ENCODE data around the gene PRICKLE4.

Gene PRICKLE4

DNA sequence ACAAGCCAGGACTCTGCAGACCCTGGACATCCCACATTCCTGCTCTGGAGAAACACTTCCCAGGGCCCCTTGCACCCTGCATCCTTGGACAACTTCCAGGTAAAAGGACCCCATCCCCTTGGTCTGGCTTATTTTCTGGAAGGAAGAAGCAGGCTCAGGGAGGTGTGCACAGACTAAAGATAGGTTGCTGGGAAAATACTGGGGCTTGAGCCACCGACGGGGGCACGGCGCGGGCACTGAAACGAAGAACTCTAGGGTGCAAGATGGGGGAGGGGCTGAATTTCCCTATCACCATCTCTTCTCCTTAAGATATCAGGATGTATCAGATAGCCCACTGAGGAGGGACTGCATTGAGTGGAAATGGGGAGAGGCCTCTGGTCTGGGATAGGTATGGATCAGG is 1.7 kb upstream of the PRICKLE4 start:
- no peak for DNase-seq (ENCODE audit: low read depth, low spot score)
- TF ChIP-seq, protein P1, sequence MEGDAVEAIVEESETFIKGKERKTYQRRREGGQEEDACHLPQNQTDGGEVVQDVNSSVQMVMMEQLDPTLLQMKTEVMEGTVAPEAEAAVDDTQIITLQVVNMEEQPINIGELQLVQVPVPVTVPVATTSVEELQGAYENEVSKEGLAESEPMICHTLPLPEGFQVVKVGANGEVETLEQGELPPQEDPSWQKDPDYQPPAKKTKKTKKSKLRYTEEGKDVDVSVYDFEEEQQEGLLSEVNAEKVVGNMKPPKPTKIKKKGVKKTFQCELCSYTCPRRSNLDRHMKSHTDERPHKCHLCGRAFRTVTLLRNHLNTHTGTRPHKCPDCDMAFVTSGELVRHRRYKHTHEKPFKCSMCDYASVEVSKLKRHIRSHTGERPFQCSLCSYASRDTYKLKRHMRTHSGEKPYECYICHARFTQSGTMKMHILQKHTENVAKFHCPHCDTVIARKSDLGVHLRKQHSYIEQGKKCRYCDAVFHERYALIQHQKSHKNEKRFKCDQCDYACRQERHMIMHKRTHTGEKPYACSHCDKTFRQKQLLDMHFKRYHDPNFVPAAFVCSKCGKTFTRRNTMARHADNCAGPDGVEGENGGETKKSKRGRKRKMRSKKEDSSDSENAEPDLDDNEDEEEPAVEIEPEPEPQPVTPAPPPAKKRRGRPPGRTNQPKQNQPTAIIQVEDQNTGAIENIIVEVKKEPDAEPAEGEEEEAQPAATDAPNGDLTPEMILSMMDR (IDR thresholded peaks at IDR 0.05; ENCODE audit: insufficient read depth, low read length, missing control alignments) = no peak
- ChIA-PET POLR2A (no interaction called here), CTCF (interaction anchor here (1.3 to 7.5 kb wide), 9 partner anchors 8 to 410 kb away, joined by 3 to 98 read pairs (median 28); partner anchors contain the start of genes TFEB and TOMM6)
- H3K4me3 ChIP-seq (ENCODE audit: low read depth, low read length) = peak overlapping the region; percentile 73

DNA sequence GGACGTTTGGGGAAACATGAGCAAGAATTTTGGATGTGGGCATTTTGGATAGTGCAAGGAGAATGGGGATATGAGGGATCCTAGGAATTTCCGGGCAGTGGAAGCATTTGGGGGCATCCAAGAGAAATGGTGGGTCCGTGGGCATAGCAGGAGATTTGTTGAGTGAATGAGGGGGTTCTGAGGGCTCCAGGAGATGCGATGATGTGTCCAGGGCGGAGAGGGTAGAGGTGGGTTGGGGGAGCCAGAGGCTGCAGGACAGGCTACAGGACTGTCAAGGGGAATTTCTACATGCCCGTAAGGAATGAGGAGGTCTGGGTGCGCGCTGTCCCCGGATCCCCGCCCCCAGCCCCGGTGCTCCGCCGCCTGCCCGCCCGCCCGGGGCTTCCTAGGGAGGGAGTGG is 1.2 kb upstream of the PRICKLE4 start:
- CTCF ChIA-PET = interaction anchor here (1.3 to 19.1 kb wide), 2 partner anchors 11 to 265 kb away, joined by 6 to 514 read pairs; partner anchors contain the start of gene TAF8
- peak overlapping the region; percentile 73 for H3K4me3 ChIP-seq (ENCODE audit: low read depth, low read length)
- no peak for DNase-seq (ENCODE audit: low read depth, low spot score)
- TF ChIP-seq, protein P1 (IDR thresholded peaks at IDR 0.05; ENCODE audit: insufficient read depth, low read length, missing control alignments) = no peak
- POLR2A ChIA-PET = no interaction called here

DNA sequence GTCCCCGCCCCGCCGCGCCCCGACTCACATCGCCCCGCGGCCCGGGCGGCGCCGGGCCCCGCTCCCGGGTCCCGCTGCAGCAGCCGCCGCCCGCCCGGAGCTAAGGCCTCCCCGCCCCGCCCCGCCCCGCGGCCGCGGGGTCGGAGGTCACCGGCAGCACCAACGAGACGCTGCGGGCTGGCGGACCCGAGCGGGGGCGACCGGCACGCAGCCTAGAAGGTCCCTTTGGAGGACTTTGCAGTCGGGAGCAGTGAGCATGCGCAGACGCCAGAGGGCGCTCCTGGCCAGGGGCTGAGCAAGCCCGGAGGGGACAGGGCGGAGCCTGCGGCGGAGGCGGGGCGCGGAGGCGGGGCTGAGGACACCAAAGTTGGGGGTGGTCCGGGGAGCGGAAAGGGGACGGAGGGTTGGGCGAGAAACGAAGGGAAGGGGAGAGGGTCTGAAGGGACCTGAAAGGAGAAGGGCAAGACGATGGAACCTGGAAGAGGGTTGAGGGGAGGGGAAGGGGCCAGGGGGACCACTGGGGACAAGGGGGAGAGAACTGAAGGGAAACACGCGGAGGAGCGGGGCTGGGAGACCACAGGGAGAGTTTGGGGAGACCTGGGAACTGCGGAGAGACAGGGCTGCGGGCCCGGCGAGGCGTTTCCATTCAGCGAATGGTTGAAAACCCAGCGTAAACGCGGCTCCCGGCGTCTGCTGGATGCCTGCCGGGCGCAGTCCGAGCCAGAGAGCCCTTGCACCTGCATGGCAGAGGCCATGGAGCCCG is 613 bp upstream of the PRICKLE4 start, which contains the start of gene FRS3:
FRS3 (minus strand) TSS at position 113 of the 763 bp plus-strand sequence. CDS start 2,913 bp downstream, outside the sequence.
- H3K4me3 ChIP-seq (ENCODE audit: low read depth, low read length) = peak within 1 kb of the TSS; percentile 73
- ChIA-PET POLR2A (no interaction called here), CTCF (interaction anchor here (1.3 to 19.1 kb wide), 3 partner anchors 11 to 409 kb away, joined by 3 to 514 read pairs (median 6); partner anchors contain the start of gene TAF8)
- DNase-seq (ENCODE audit: low read depth, low spot score) = peak; percentile 31
- TF ChIP-seq, protein P1 (IDR thresholded peaks at IDR 0.05; ENCODE audit: insufficient read depth, low read length, missing control alignments) = peak; percentile 99

DNA sequence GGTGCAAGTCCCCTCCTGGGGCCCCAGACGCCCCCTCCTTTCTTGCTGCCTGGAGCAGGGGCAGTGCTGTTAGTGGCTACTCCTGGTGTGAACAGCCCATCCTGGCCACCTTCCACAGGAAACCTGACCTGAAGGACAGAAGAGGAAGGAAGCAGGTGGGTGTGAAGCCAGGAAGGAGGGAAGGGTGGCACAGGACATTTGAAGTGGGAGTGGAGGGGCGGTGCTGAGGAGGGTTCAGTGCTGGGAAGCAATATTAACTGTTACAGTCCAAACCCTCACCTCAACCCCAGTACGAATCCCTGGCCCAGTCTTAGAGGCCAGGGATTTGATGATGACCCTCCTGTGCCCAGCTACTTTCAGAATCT is 766 bp downstream of the PRICKLE4 start:
- H3K4me3 ChIP-seq (ENCODE audit: low read depth, low read length) = no peak overlapping the region
- DNase-seq (ENCODE audit: low read depth, low spot score) = no peak
- POLR2A ChIA-PET = interaction anchor here (0.7 kb wide), 1 partner anchor 267 kb away, joined by 3 read pairs; no protein-coding TSS in a partner anchor
- TF ChIP-seq, protein P1 (IDR thresholded peaks at IDR 0.05; ENCODE audit: insufficient read depth, low read length, missing control alignments) = no peak
- CTCF ChIA-PET = interaction anchor here (0.8 to 19.1 kb wide), 9 partner anchors 9 to 413 kb away, joined by 3 to 514 read pairs (median 4); partner anchors contain the start of genes BYSL, MED20 and TAF8

DNA sequence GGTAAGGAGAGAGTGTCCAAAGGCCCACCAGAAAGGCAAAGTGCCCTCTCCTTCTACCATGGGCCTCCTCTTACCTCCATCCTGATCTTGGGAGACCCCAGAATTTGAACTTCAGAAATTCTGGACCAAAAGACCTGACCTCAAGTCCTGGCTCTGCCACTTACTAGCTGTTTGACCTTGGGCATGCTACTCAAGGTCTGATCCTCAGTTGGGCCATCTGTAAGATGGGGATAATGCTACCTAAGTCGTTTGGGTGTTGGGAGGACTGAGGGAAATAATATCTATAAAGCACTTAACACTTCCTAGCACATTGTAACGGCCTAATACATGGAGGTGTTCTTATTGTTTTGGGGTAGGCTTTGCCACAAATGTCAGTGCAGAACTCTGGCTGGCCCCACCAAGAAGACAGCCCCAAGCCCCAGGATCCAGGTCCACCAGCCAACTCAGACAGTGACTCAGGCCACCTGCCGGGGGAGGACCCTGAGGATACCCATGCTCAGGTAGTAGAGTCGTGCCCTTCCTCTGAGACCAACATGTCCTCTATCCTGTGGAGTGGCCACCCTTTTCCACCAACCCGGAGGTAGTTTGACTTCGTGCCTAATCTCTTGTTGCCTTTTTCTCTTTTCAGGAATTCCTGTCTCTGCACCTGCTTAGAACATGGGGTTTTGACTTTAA is 2.7 kb downstream of the PRICKLE4 start:
- ChIA-PET POLR2A (interaction anchor here (0.8 kb wide), 1 partner anchor 138 kb away, joined by 3 read pairs; the partner anchor contains the start of genes BYSL and MED20), CTCF (interaction anchor here (0.8 to 19.1 kb wide), 11 partner anchors 8 to 415 kb away, joined by 3 to 514 read pairs (median 48); partner anchors contain the start of genes BYSL, CCND3, MED20 and TAF8)
- TF ChIP-seq, protein P1 (IDR thresholded peaks at IDR 0.05; ENCODE audit: insufficient read depth, low read length, missing control alignments) = no peak
- no peak overlapping the region for H3K4me3 ChIP-seq (ENCODE audit: low read depth, low read length)
- DNase-seq (ENCODE audit: low read depth, low spot score) = no peak

Measured in AG04449 (cell line).